A673 (cell line): ENCODE results near the gene MMP21. TPM values are rescaled to one million over a fixed set of nuclear protein-coding genes. Genes with fewer than 3 reads are reported as not detected.

Experiments
- BruUV-seq: library from RNA; stranded (reverse); fragments of 400-500 nt; replicated peaks from 2 replicates; lab custom pipeline; 2021; lab: Mats Ljungman, UMichigan
- CTCF ChIA-PET: fragments of 300-600 bp; sonication (Branson Sonifier 250); formaldehyde crosslinking; loops from one replicate; lab custom pipeline; 2022; ENCODE audit warnings: antibody characterized with exemption; lab: Charles Lee
- POLR2A ChIA-PET: fragments of 300-600 bp; sonication (Branson Sonifier 250); formaldehyde crosslinking; loops from one replicate; lab custom pipeline; 2022; ENCODE audit warnings: antibody characterized with exemption; ENCODE audit not compliant: low non-redundant PET; lab: Charles Lee
- DNase-seq: peaks from one replicate; pipeline ENCODE4 v3.0.0-alpha.2; 2015; ENCODE audit warnings: low spot score
- H3K27ac ChIP-seq: fragments of 200-600 bp; sonication (generic); 2 replicates; pipeline ENCODE4 v1.5.1; 2016; ENCODE audit warnings: mixed run types, low read depth, mild to moderate bottlenecking, mixed read lengths, antibody characterized with exemption, low read length; ENCODE audit not compliant: poor library complexity, severe bottlenecking
- H3K27me3 ChIP-seq: fragments of 200-600 bp; sonication (generic); replicated peaks from 2 replicates; pipeline ENCODE4 v1.6.1; 2017; ENCODE audit warnings: mixed run types, low read depth, mild to moderate bottlenecking, mixed read lengths, antibody characterized with exemption, low read length; ENCODE audit not compliant: insufficient read depth, poor library complexity
- H3K36me3 ChIP-seq: fragments of 200-600 bp; sonication (generic); 2 replicates; pipeline ENCODE4 v1.6.1; 2016; ENCODE audit warnings: mixed run types, mild to moderate bottlenecking, mixed read lengths, antibody characterized with exemption, low read length; ENCODE audit not compliant: insufficient read depth, poor library complexity, severe bottlenecking
- H3K4me1 ChIP-seq: fragments of 200-600 bp; sonication (generic); 2 replicates; pipeline ENCODE4 v1.6.1; 2017; ENCODE audit warnings: mixed run types, mild to moderate bottlenecking, mixed read lengths, antibody characterized with exemption, low read length; ENCODE audit not compliant: insufficient read depth, poor library complexity, severe bottlenecking
- H3K4me3 ChIP-seq: fragments of 200-600 bp; sonication (generic); 2 replicates; pipeline ENCODE4 v1.5.1; 2016; ENCODE audit warnings: low read depth, mixed run types, mild to moderate bottlenecking, mixed read lengths, low read length; ENCODE audit not compliant: poor library complexity, severe bottlenecking
- H3K9me3 ChIP-seq: fragments of 200-600 bp; sonication (generic); 2 replicates; pipeline ENCODE4 v1.6.1; 2016; ENCODE audit warnings: mixed run types, low read depth, mild to moderate bottlenecking, mixed read lengths, antibody characterized with exemption, low read length; ENCODE audit not compliant: poor library complexity, severe bottlenecking
- EZH2 ChIP-seq: fragments of 200-600 bp; sonication (generic); IDR thresholded peaks from 2 replicates; pipeline ENCODE4 v1.6.1; 2017; ENCODE audit warnings: borderline replicate concordance, low read depth, mild to moderate bottlenecking, mixed read lengths, antibody characterized with exemption, low read length; ENCODE audit not compliant: poor library complexity, severe bottlenecking
- intact Hi-C: fragments of 100-400 bp; cut with micrococcal nuclease; formaldehyde crosslinking; loops from one replicate; pipeline ENCODE4 v1.10.0; 2022; ENCODE audit not compliant: unreplicated experiment
- total RNA-seq: library from RNA; stranded (reverse); gene quantifications from 2 replicates; pipeline ENCODE4 v1.2.3, GENCODE V29; 2021
- TF ChIP-seq, protein P1 (sequence below): fragments of 300-800, 200-600 bp; sonication (generic); conservative IDR thresholded peaks from 2 replicates; pipeline ENCODE4 v1.5.1; 2017; ENCODE audit warnings: low read depth, mild to moderate bottlenecking, antibody characterized with exemption, low read length, moderate library complexity, mixed read lengths

The MMP21 gene
- total RNA-seq, 1 experiment from 2014 or later = not detected

DNA sequence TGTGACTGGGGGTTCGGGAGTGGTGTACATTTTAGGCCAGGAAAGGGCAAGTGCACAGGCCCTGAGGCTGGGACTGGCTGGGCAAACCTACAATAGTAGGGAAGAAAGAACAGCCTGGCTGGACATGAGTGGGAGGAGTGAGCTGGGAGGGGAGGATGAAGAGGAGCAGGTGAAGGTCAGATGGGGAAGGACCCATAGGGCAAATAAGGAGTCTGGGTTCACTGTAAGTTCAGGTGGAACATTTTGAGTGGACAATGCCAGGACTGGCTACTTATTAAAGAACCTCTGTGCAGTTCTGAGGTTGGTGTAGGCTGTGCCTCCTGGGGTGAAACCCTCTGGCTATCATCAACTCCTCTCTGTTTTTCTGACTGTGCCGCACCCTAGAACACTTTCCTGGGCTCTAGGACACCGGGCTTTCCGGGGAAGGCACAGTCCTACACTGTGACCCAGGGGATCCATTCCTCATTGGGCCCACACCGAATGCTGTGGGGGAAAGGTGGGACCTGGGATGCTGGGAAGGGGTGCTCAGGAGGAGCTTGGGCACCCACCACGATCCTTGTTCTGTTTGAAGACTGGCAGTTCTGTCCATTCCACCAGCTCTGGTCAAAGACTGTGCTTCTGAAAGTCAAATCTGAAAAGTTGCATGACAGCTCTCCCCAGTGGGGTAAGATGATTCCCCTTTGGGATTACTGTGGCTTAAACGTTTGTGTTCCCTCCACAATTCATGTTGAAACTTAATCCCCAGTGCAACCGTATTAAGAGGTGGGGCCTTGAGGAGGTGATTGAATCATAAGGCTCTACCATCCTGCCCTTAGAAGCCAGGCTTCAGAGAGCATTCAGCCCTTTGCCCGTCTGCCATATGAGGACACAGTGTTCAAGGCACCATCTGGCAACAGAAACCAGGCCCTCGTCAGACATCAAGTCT is 4.0 kb upstream of the MMP21 start:
- intact Hi-C loops = no loop called here
- TF ChIP-seq, protein P1, sequence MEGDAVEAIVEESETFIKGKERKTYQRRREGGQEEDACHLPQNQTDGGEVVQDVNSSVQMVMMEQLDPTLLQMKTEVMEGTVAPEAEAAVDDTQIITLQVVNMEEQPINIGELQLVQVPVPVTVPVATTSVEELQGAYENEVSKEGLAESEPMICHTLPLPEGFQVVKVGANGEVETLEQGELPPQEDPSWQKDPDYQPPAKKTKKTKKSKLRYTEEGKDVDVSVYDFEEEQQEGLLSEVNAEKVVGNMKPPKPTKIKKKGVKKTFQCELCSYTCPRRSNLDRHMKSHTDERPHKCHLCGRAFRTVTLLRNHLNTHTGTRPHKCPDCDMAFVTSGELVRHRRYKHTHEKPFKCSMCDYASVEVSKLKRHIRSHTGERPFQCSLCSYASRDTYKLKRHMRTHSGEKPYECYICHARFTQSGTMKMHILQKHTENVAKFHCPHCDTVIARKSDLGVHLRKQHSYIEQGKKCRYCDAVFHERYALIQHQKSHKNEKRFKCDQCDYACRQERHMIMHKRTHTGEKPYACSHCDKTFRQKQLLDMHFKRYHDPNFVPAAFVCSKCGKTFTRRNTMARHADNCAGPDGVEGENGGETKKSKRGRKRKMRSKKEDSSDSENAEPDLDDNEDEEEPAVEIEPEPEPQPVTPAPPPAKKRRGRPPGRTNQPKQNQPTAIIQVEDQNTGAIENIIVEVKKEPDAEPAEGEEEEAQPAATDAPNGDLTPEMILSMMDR = no peak
- TF ChIP-seq EZH2 = no peak
- no peaks in the 10 kb centered on the region for H3K36me3 ChIP-seq
- CTCF ChIA-PET = no interaction called here
- no peak overlapping the region for H3K4me3 ChIP-seq
- no peaks in the 10 kb centered on the region for H3K27me3 ChIP-seq
- H3K27ac ChIP-seq = no peak overlapping the region
- H3K9me3 ChIP-seq = no peaks in the 10 kb centered on the region
- POLR2A ChIA-PET = no interaction called here
- no peaks in the 10 kb centered on the region for H3K4me1 ChIP-seq
- peak; percentile 39 for DNase-seq
- BruUV-seq = no TSS peak

DNA sequence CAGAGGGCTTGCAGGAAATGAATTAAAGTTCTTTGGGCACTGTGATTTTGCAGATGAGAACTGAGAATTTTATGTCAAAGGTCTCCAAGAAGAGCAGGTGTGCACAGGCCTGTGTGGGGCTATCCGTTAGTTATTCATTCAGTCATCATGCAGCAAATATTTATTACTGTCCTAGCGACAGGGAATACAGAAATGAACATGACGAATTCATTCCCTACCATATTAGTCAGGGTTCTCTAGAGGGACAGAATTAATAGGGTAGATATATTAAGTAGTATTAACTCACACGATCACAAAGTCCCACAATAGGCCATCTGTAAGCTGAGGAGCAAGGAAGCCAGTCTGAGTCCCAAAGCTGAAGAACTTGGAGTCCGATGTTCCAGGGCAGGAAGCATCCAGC is 2.9 kb upstream of the MMP21 start:
- H3K27me3 ChIP-seq = no peaks in the 10 kb centered on the region
- no peak for DNase-seq
- no peak overlapping the region for H3K27ac ChIP-seq
- ChIA-PET CTCF (no interaction called here), POLR2A (no interaction called here)
- H3K9me3 ChIP-seq = no peaks in the 10 kb centered on the region
- no peak for TF ChIP-seq EZH2
- TF ChIP-seq, protein P1 = no peak
- intact Hi-C loops = no loop called here
- H3K4me3 ChIP-seq = no peak overlapping the region
- H3K36me3 ChIP-seq = no peaks in the 10 kb centered on the region
- no peaks in the 10 kb centered on the region for H3K4me1 ChIP-seq
- no TSS peak for BruUV-seq

DNA sequence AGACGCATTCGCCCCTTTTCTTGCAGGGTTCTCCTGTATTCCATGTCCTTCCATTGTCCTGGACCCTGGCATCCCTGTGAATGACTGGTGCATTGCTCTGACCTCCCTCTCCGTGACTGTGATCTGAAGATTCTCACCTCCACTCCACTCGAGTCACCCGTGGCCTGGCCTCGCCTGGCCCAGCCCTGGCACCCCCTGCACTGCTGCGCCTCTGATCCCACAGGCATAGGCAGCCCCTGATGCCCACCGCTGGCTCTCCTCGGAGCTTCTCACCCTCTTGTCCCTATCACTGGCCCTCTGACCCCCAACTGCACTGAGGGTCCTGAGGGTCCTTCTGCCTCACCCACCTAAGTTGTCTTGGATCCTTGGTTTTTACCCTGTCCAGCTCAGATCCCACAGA is 2.2 kb upstream of the MMP21 start:
- Histone ChIP-seq H3K4me1 (no peaks in the 10 kb centered on the region), H3K27ac (no peak overlapping the region), H3K36me3 (no peaks in the 10 kb centered on the region), H3K4me3 (no peak overlapping the region), H3K27me3 (no peaks in the 10 kb centered on the region), H3K9me3 (no peaks in the 10 kb centered on the region)
- no peak for TF ChIP-seq EZH2
- TF ChIP-seq, protein P1 = no peak
- DNase-seq = no peak
- CTCF ChIA-PET = no interaction called here
- POLR2A ChIA-PET = no interaction called here
- no TSS peak for BruUV-seq
- intact Hi-C loops = no loop called here
